HG03571 (cell line): ENCODE measurements around the gene CFAP46.
"Not testable (repeated sequence)": the region's sequence is repeated elsewhere in the genome, so short reads cannot be mapped to it uniquely, and the experiment has no call there.

Source experiments
- ATAC-seq: cut with Tn5 transposase; IDR thresholded peaks from one replicate; pipeline ENCODE4 v1.9.1; 2021; ENCODE audit not compliant: unreplicated experiment

CFAP46 gene

DNA sequence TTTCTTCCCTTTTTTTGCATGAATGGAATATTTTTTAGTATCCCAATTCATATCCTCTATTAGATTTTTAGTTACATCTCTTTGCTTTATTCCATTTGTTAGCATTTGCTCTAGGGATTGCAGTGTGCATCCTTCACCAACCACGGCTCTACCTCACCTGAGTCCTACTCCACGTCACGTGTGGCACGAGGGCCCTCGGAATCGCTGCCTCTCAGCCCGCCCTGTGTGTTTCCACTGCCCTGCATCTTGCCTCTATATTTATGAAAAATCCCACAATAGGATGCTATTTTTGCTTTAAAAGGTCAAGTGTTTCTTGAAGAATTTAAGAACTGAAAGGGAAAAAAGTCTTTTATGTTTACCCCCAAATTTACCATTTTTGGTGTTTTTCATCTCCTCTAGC is 41.0 kb downstream of the CFAP46 start:
- no peak for ATAC-seq

- no peak for ATAC-seq
Observed at GRCh38 chr10:132900211-132900756, 42.1 kb downstream of the CFAP46 start.

GRCh38 chr10:132899751-132900065 is 42.7 kb downstream of the CFAP46 start:
- ATAC-seq = no peak

DNA sequence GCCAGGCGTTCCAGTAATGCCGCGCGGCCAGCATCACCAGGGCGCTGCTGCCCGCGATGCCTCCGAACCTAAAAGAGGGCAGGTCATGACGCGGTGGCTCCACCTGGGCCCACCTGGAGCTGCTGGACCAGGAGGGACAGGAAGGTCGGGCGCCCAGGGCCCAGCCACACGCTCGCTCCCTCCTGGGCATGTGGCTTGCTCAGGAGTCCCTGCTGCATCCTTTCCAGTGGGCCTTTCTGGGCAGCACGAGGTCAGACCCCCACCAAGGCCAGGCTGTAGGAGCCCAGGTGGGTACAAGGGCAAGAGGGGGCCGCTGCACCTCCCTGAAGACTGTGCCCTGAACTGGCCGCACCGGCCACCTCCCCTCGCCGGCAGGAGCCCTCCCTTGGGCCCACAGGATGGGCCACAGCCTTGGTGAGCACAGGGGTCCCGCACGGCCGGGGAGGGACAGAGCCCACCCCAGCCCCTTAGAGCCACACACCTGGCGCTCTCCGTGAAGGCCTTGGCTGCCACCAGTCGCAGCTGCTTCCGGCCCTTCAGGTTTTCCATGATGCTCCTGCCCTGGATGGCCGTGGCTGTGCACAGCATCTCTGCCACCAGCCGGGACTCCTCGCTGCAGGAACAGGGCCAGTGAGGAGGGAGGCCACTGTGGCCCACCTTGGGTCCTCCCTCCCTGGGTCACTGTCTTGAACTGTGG is 43.2 kb downstream of the CFAP46 start:
- no peak for ATAC-seq

DNA sequence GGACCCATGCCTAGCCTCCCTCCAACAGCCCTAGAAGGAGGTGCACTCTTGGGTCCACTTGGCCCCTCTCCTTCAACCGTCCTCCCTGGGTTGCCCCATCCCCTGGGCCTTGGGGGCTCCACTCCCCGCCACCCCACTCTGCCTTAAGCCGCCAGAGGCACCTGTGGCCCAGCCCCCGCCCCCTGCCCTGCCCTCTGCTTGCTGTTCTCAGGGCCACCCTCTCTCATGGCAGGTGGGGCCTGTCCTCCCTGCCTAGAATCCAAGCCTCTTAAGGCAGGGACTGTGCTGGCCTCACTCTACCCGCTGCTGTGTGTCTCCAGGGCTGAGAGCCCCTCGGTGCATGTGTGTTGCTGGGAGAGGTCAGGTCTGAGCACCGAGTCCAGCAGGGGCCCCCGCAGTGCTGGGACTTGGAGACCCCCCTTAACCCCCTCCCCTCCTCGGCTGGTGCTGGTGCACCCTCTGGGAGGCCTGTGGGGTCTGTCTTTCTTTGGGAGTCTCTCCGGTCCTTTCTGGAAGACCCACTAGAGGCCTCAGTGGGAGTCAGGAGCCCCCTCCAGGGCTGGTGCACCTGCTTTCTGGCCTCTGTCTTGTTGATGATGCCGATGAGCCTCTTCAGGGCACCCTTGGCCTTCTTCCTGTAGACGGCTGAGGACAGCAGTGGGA is 43.8 kb downstream of the CFAP46 start:
- ATAC-seq = no peak

- ATAC-seq = no peak
Observed at GRCh38 chr10:132897516-132898381, 44.6 kb downstream of the CFAP46 start.

DNA sequence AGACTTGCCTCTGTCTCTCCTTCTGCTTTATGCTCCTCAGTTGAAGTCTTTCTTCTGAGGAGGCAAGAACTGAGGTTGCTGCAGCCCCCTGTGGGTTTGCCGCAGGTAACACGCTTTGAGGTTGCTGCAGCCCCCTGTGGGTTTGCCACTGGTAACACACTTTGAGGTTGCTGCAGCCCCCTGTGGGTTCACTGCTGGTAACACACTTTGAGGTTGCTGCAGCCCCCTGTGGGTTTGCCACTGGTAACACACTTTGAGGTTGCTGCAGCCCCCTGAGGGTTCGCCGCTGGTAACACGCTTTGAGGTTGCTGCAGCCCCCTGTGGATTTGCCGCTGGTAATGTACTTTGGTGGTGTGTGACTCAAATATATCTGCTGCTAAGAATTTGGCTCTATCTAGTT is 48.6 kb downstream of the CFAP46 start:
- not testable (repeated sequence) for ATAC-seq

GRCh38 chr10:132893090-132893489 is 49.3 kb downstream of the CFAP46 start:
- no peak for ATAC-seq

DNA sequence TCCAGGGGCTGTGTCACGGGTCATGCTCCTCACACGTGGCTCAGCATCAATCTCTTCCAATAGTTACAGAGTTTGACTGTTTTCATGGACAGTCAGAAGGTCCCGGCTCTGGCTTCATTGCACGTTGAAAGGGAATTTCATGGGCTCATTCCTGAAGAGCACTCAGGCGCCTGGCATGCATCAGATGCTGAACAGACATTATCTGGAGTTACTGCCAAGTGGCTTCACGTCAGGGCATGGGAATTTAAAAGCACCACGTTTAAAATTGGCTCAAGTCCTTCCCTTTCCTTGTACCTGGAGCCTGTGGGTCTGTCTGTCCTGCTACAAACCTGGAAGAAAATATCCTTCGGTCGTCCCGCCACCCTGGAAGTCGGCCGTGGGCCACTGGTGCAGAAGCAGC is 50.4 kb downstream of the CFAP46 start:
- no peak for ATAC-seq

DNA sequence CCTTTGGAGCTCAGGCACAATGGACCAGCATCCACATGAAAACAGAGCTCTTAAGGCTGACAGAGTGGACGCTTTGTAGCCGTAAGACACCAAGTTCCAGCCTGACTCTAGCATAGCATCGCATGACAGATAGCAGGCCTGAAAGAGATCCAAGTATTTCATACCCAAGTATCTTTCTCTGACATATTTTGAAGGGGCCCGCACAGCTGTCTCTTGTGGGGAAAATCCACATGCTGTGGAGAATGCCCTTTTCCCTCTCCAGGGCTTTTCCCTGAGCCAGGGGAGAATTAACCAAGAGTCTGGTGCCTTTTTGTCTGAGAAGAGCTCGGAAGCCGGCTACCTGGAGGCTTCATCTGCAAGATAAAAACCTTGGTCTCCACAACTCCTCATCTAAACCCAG is 51.0 kb downstream of the CFAP46 start:
- no peak for ATAC-seq

DNA sequence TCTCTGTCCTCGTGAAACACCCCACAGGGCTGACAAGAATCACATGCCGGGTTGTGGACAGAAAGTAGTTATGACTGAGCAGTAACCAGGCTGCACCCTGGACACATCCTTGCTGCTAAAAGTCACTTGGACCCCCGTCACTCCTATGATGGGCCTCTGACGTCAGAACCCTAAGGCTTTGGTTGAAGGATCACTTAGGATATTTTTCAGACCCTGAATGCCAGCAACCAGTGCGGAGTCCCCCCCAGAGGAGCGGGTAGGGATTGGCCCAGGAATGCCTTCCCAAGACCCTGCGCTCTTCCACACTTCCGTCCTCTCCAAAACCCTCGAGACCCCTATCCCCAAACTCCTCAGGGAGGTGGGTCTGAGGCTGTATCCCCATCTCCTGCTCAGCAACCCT is 52.1 kb downstream of the CFAP46 start:
- ATAC-seq = no peak

- no peak for ATAC-seq
Observed at GRCh38 chr10:132889556-132889955, 52.8 kb downstream of the CFAP46 start.

DNA sequence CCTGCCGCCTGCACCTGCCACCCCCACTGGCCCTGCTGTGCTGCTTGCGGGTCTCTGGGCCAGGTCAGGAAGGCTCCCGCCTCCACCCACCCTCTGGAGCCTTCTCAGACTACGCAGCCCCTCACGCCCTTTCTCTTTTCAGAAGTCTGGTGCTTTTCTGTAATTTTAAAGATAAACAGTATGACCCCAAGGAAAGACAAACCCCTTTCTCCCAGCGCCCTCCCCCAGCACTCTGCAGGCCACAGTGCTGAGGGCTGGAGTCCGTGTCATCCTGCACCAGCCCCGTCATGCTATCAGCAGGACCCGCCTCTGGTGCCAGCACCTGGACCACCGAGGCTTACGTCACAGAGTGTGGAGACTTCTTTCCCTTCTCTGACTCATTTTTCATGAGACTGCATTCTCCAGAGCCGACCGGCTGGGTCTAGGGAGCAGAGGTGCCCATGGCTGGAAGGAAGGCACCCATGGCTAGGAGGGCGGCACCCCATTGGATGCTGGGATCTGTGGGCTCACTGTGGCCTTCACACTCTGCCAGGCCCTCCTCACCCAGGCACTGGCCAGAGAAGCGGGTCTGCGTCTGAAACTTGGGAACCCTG is 53.4 kb downstream of the CFAP46 start:
- no peak for ATAC-seq

DNA sequence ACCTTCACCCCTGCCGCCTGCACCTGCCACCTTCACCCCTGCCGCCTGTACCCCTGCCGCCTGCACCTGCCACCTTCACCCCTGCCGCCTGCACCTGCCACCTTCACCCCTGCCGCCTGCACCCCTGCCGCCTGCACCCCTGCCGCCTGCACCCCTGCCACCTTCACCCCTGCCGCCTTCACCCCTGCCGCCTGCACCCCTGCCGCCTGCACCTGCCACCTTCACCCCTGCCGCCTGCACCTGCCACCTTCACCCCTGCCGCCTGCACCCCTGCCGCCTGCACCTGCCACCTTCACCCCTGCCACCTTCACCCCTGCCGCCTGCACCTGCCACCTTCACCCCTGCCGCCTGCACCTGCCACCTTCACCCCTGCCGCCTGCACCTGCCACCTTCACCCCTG is 53.9 kb downstream of the CFAP46 start:
- not testable (repeated sequence) for ATAC-seq

DNA sequence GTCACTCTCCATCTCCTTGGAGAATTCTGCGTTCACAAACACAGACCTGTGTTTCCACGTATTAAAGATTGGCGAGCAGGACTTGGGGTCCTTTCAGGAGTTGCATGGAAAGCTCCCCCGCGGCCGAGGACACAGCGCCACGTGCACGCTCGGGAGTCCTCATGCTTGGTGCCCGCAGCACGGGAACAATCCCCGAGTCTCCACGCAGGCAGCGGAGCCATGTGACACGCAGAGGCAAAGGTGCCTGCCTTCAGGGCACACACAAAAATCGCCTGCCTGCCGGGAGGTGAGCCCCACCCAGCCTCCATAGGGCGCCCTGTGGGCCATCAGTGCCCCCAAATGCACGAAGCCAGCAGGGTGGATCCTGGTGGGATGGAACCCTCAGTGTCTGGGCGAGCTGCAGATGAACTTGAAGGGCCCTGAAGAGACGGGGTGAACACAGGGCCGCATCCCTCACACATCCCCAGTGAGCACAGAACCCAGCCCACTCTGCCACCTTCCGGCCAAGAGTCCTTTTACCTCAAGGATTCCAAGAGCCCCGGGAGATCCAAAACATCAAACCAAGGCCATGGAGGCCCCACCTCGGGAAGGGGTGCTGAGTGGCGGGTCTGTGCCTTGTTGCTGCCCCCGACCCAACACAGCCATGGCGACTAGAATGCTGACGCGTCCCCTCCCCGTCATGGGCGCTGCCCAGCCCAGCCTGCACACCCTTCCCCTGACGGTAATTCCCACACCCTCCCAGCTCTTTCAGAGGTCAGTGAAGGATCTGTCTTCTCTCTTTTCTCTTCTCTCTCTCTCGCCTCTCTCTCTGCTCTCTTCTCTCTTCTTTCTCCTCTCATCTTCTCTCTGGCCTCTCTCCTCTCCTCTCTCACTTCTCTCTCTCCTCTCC is 55.9 kb downstream of the CFAP46 start:
- ATAC-seq = no peak

- no peak for ATAC-seq
Observed at GRCh38 chr10:132885451-132886210, 56.7 kb downstream of the CFAP46 start.

DNA sequence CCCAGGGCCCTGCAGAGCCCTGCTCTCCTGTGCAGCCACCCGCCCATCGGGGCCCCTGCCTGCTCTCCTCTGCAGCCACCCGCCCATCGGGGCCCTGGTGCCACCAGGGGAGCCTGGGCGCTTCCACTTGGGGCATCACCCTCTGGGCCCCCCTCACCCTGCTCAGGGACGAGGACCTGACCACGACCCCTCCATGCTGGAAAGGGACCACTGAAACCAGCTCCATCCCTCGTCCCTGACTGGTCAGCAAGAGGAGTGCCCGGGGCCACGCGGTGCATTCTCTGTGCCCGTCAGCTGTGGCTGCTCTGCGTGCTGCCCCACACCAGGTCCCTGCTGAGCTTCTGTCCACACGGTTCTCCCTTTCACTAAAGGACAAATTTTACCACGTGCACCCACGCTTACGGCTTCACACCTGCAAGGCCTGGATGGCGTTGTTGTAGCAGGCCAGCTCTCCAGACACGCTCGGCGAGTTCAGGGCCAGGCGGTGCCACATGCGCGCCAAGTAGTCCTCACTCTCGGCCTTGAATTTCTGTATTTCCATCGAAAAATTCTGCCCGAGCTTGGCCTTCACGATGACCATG is 57.6 kb downstream of the CFAP46 start:
- no peak for ATAC-seq

- no peak for ATAC-seq
Observed at GRCh38 chr10:132884041-132884440, 58.3 kb downstream of the CFAP46 start.

DNA sequence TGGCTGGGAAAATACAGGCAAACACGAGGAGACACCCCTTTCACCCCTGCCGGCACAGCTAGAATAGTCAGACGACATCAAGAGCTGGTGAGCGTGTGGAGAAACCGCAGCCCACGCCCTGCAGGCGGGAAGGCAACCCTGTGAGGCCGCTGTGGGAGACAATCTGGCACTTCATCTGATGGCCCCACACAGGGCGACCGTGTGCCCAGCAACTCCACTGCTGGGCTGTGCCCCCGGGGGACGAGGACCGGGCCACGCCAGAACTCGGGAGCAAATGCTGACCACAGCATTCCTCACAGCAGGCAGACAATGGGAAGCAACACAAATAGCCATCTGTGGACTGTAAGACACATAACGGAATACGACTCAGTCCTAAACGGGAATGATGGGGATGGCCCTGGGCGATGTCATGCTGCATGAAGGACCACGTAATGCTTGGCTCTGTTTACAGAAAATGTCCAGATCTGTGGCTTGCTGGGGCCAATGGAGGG is 58.9 kb downstream of the CFAP46 start:
- ATAC-seq = no peak
